ENCODE data around the gene RRM2. TPM values are rescaled to one million over a fixed set of nuclear protein-coding genes. Genes with fewer than 3 reads are reported as not detected.

Gene RRM2
- total RNA-seq, 4 donors from 2014 or later: 6.7 to 139 (median 20.5) TPM

DNA sequence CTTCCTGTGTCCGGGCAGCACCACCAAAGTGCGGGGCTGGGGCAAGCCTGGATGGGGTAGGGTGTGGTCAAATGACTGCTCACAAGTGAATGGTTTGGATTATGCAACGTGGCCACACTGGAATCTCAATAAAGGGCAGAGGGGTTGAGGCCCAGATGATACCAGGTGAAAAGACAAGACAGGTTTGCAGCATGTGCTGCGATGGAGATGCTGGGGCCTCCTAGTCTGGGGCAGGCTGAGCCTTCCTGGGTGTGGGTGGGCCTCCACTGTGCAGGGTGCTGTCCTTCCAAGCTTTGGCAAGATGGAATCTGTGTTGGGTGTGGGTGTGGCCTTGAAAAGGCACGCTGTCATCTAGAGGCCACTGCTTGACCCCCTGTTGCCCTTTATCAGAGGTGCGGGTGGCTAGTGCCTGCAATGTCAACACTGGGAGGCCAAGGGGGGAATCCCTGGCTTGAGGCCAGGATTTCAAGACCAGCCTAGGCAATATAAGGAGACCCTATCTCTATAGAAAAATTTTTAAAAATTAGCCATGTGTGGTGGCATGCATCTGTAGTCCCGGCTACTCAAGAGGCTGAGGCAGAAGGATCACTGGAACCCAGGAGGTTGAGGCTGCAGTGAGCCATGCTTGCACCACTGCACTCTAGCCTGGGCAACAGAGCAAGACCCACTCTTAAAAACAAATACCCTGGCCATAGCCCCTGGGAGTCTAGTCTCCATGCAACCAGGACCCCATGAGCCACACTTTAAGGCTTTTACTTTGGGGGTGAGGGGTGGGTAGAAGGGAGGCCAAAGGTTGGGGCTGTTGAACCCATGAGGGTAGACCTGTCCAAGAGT, 13.8 kb downstream of the RRM2 start:
- Histone ChIP-seq H3K27me3 (no peaks in the 10 kb centered on the region), H3K9me3 (no peaks in the 10 kb centered on the region), H3K4me1 (no peaks in the 10 kb centered on the region), H3K4me3 (no peak overlapping the region), H3K27ac (no peak overlapping the region), H3K36me3 (no peaks in the 10 kb centered on the region)
- TF ChIP-seq POLR2A (IDR thresholded peaks at IDR 0.05) (no peak), CTCF (IDR thresholded peaks at IDR 0.05) (no peak)
- DNase-seq: peak in 1 of 3 donors; percentile 35

- peak in 1 of 3 donors; percentile 28 for DNase-seq
- Histone ChIP-seq H3K4me1 (peaks cover 0 to 2% (median 0%) of the 10 kb centered on the region in 4 donors), H3K4me3 (no peak overlapping the region), H3K9me3 (no peaks in the 10 kb centered on the region), H3K27ac (no peak overlapping the region), H3K27me3 (no peaks in the 10 kb centered on the region), H3K36me3 (no peaks in the 10 kb centered on the region)
- TF ChIP-seq CTCF (IDR thresholded peaks at IDR 0.05): no peak
- no peak for TF ChIP-seq POLR2A (IDR thresholded peaks at IDR 0.05)
Observed at GRCh38 chr2:10137053-10137843, 14.7 kb downstream of the RRM2 start.

DNA sequence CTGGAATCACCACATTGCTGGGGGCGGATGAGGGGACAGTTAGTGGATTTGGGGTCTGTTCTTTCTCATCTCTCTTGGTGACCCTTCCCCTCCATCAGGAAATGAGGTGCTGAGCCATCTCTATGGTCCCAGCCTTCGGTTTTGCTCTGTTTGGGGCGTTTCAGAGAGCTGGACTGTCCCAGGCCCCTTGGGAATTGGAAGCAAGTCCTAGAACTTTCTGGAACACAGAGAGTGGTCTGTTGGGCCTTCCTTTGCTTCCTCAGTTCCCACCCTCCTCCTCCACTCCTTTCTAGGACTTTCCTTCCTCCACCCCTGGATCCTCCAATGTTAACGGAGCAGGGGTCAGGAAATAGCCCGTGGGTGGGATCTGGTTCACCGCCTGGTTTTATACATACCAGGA, 17.0 kb downstream of the RRM2 start:
- peak in 1 of 3 donors; percentile 22 for DNase-seq
- Histone ChIP-seq H3K27me3 (no peaks in the 10 kb centered on the region), H3K4me1 (peaks cover 0 to 14% (median 0%) of the 10 kb centered on the region in 4 donors), H3K27ac (no peak overlapping the region), H3K4me3 (no peak overlapping the region), H3K36me3 (no peaks in the 10 kb centered on the region), H3K9me3 (no peaks in the 10 kb centered on the region)
- TF ChIP-seq POLR2A (IDR thresholded peaks at IDR 0.05) (no peak), CTCF (IDR thresholded peaks at IDR 0.05) (no peak)

- Histone ChIP-seq H3K4me3 (no peak overlapping the region), H3K27ac (no peak overlapping the region), H3K27me3 (no peaks in the 10 kb centered on the region), H3K36me3 (no peaks in the 10 kb centered on the region), H3K9me3 (no peaks in the 10 kb centered on the region), H3K4me1 (peaks cover 0 to 23% (median 0%) of the 10 kb centered on the region in 4 donors)
- TF ChIP-seq CTCF (IDR thresholded peaks at IDR 0.05) (no peak), POLR2A (IDR thresholded peaks at IDR 0.05) (no peak)
- peak in 1 of 3 donors; percentile 37 for DNase-seq
Observed at GRCh38 chr2:10140841-10141610, 18.5 kb downstream of the RRM2 start.
